Measurements from ENCODE around the gene REXO4. TPM values are rescaled to one million over a fixed set of nuclear protein-coding genes. Genes with fewer than 3 reads are reported as not detected.
"Not testable (repeated sequence)": the region's sequence is repeated elsewhere in the genome, so short reads cannot be mapped to it uniquely, and the experiment has no call there.

REXO4 gene
- polyA plus RNA-seq, 12 donors = 26.6 to 54.5 (median 30.4) TPM; not detected in 1

GRCh38 chr9:133454325-133454724 lies 36.5 kb upstream of the REXO4 start:
- no peak for DNase-seq

GRCh38 chr9:133453651-133454050 lies 35.8 kb upstream of the REXO4 start:
- no peak for DNase-seq

- DNase-seq = no peak
Observed at GRCh38 chr9:133452562-133452961, 34.8 kb upstream of the REXO4 start.

- not testable (repeated sequence) for DNase-seq
Observed at GRCh38 chr9:133451865-133452264, 34.1 kb upstream of the REXO4 start.

- no peak for DNase-seq
Observed at GRCh38 chr9:133449760-133450159, 31.9 kb upstream of the REXO4 start.

DNA sequence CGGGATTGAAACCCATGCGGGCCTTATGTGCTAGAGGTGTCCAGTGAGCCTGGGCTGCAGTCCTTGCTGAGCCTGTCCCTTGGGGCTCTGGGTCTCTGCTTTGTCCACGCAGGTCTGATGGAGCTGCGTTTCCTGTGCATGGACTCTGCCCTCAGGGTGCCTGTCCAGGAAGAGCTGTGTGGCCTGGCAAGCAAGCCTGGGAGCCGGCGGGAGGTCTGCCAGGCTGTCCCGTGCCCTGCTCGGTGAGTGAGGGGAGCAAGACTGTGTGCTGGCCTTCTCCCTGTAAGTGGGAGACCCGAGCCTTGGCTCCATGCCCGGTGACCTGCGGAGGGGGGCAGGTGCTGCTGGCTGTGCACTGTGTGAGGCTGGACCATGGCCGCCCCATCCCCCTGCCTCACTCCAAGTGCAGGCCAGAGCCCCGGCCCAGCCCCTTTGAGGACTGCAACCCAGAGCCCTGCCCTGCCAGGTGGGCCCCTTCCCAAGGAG lies 30.7 kb upstream of the REXO4 start:
- no peak for DNase-seq

DNA sequence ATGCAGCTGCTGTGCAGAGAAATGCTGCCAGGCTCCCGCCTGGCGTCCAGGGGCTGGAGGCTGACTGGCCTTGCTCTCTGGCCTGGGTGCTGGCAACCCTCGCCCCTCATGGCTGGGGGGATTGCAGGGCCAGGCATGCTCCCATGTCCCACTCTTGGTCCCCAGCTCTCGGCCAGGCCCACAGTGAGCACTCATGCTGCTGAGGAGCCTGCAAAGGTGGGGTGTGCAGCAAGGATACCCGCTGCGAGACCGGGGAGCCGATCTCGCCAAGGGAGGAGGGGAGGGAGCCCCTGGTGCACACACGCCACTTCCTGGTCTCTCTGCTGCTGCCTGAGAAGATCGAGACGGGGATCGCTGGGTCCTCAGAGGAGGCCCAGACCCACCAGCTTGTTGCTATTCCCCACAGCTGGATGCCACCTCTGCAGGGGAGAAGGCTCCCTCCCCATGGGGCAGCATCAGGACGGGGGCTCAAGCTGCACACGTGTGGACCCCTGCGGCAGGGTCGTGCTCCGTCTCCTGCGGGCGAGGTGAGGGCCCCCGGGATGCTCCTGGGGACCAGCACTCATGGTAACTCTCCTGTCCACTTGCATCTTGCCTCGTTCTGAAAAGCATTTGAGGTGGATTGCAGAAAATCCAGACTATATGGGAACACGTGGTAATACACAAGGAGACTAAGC lies 27.6 kb upstream of the REXO4 start:
- DNase-seq = no peak

- DNase-seq = no peak
Observed at GRCh38 chr9:133443982-133444381, 26.2 kb upstream of the REXO4 start.

GRCh38 chr9:133443248-133443647 lies 25.4 kb upstream of the REXO4 start:
- DNase-seq = no peak

DNA sequence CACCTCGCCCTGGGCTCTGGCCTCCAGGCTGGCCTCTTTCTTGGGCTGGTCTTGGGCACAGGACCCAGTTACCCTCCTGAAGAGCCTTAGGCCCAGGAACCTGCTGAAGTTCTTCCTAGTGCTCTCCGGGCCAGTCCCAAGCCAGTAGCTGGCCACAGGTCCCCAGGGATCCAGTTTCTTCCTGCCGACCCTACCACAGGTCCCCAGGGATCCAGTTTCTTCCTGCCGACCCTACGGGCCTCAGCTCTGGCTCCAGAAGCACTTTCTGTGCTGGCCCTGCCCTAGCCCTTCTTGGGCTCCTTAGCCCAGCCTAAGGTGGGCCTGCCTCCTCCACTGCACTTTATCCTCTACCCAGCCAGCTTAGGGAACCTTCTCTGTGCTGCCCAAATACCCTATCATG lies 23.8 kb upstream of the REXO4 start:
- DNase-seq = no peak

DNA sequence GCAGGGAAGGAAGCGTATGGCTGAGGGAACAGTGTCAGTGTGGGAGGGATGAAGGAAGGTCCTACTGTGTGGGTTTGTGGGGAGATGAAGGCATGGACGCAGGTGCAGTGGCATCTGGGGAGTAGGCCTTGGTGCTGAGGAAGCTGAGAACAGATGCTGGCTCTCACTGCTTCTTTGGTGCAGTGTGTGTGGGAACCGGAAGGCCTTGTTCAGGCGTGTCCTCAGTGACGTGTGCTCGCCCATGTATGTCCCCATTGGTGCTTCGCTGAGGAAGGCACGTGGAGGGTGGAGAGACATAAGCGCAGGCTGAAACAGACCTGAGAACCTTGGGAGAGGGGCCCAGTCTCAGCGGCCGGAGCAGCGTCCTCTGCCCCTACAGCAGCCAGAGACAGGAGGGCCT lies 23.1 kb upstream of the REXO4 start:
- no peak for DNase-seq

- no peak for DNase-seq
Observed at GRCh38 chr9:133439337-133439736, 21.5 kb upstream of the REXO4 start.

GRCh38 chr9:133437753-133438531 lies 20.1 kb upstream of the REXO4 start:
- no peak for DNase-seq

- no peak for DNase-seq
Observed at GRCh38 chr9:133436681-133437080, 18.9 kb upstream of the REXO4 start.

DNA sequence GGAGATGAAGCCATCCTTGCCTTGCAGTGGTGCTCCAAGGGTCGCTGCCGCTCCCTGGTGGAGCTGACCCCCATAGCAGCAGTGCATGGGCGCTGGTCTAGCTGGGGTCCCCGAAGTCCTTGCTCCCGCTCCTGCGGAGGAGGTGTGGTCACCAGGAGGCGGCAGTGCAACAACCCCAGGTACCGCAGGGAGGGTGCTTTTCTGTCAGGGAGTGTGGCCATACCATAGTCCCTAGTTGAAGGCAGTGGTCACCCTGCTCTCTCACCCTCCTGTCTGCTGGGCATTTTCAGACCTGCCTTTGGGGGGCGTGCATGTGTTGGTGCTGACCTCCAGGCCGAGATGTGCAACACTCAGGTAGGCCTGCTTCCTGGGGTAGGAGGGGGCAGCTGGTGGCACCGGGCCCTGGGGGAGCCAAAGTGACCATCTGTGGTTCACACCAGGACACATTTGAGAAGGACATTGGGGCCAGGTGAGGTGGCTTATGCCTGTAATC lies 15.6 kb upstream of the REXO4 start:
- DNase-seq = no peak

- no peak for DNase-seq
Observed at GRCh38 chr9:133430244-133430643, 12.4 kb upstream of the REXO4 start.

GRCh38 chr9:133429641-133430161 lies 11.9 kb upstream of the REXO4 start:
- no peak for DNase-seq

DNA sequence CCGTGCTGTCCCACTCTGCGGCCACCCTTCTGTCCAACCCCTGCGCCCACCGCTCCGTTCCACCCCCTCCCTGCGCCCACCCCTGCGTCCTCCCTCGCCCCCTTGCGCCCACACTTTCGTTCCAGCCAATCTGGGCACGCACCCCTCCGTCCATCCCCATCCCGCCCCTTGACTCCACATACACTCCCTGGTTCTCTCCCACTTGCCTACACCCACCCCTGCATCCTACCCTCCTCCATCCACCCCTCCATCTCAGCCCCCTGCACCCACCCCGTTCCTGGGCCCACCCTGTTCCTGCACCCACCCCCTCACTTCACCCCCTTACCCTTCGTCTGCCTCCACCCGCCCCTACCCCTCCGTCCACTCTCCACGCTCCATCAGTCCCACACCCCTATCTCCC lies 11.4 kb upstream of the REXO4 start:
- no peak for DNase-seq

DNA sequence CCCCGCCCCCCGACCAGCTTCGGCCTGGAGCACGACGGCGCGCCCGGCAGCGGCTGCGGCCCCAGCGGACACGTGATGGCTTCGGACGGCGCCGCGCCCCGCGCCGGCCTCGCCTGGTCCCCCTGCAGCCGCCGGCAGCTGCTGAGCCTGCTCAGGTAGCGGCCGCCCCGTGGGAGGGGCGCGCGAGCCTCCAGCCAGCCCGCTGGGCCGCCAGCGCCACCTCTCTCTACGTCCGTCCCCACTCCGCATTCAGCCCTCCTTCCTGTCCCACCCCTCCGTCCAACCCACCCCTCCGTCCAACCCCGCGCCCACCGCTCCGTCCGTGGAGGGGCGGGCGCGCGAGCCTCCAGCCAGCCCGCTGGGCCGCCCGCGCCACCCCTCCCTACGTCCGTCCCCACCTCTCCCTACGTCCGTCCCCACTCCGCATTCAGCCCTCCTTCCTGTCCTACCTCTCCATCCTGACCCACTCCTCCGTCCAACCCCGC lies 10.8 kb upstream of the REXO4 start:
- no peak for DNase-seq

GRCh38 chr9:133427658-133428348 lies 10.0 kb upstream of the REXO4 start:
- no peak for DNase-seq

DNA sequence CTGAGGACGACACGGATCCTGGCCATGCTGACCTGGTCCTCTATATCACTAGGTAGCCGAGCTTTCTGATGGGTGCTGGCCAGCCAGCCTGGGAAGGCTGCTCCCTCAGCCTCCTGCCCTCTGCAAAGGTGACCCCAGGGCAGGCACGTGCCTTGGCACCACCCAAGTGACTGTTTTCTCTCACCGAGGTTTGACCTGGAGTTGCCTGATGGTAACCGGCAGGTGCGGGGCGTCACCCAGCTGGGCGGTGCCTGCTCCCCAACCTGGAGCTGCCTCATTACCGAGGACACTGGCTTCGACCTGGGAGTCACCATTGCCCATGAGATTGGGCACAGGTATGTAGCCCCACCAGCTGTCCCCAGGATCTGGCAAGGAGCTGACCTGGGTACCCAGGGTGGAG lies 8.2 kb upstream of the REXO4 start:
- DNase-seq = no peak

DNA sequence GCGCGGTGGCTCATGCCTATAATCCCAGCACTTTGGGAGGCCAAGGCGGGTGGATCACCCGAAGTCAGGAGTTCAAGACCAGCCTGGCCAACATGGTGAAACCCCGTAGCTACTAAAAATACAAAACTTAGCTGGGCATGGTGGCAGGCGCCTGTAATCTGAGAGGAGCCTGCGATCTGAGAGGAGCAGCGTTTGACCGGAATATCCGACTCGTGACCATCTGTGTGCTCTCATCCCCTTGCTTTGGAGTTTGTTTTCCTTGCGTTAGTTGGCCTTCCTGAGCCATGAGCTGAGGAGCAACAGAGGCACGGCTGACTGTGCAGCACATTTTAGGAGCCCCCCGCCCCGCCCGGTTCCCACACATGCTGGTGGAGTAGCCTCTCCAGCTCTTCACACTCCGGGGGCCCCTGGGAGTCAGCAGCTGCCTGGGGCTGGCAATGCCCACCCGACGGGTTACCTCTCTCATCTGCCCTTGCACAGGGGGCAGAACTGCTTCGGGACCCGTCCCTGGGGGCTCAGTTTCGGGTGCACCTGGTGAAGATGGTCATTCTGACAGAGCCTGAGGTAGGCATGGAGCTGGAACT lies 7.3 kb upstream of the REXO4 start:
- DNase-seq = no peak

Measured in muscle of arm (tissue), 12 donors.